ENCODE data around the gene SRGAP3.
"Not testable (repeated sequence)": the region's sequence is repeated elsewhere in the genome, so short reads cannot be mapped to it uniquely, and the experiment has no call there.

Gene SRGAP3

DNA sequence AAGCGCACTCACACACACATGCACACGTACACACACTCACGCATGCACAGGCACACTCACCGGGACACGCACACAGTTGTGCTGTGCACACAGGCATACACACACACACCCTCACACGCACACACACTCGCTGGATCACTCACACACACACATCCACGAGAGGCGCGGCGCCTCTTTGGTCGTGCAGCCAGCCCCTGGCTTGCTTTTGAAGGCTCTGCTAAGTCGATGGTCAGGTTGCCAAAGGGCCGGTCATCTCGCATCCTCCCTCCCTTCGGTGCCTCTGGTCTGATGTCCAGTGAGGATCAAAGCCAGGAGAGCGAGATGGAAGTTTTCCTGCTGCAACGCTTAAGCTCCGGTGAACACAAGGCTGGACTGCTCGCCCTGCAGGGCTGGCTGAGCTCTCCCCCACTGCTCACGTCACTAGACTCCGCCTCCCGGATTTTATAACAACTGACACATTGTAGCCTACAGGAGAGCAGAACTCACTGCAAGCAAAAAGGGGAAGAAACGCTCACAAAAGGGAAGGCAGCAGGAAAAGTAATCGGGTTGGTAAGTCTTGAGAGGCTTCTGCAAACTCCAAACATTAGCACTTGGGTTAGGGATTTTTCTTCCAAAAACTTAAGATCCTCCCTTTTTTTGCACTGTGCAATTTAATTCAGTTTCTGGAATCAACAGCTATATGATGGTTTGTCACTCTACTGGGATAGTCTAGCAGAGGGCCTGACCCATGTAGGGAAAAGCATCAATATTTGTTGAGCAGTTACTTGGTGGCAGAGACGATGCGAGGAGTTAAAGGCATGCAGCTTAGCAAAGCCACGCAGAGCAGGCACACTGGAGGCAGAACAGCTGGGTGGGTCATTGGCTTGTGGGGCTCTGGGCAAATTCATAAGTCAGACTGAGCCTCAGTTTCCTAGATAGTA, at the start of gene SRGAP3:
Gene SRGAP3 (minus strand): TSS at position 374 of the 920 bp plus-strand sequence. CDS start 695 bp downstream, outside the sequence.
- peak; percentile 64 for DNase-seq

DNA sequence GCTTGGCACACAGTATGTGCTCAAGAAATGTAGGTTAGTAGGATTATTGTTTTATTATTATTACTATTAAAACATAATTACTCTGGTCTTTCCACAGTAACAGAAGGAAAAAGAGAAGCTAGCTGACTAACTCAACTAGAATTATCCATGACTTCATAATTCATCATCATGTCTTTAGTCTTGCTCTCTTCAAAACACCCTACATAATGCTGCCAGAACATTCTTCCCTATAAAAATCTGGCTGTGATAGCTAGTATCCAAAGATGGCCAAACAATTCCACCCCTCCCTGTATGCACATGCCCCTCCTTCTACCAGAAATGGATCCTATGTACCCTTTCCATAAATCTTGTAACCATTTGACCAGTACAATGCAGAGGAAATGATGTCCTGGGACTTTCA, 48.8 kb upstream of the SRGAP3 start:
- DNase-seq, result no peak

DNA sequence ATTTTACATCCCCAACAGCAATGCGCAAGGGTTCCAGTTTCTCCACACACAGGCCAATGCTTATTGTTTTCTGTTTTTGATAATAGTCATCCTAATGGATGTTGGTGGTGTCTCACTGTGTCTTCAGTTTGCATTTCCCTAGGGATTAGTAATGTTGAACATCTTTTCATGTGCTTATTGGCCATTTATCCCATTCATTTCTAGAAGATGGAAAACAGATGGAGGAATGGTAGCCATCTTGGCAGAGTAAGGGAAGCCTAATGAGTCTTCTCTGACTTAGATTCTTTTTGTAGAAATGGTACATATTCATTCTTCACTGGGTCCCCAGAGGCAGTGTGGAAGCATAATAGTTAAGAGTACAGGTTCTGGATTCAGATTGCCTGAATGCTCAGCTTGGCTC, 46.8 kb upstream of the SRGAP3 start:
- no peak for DNase-seq

DNA sequence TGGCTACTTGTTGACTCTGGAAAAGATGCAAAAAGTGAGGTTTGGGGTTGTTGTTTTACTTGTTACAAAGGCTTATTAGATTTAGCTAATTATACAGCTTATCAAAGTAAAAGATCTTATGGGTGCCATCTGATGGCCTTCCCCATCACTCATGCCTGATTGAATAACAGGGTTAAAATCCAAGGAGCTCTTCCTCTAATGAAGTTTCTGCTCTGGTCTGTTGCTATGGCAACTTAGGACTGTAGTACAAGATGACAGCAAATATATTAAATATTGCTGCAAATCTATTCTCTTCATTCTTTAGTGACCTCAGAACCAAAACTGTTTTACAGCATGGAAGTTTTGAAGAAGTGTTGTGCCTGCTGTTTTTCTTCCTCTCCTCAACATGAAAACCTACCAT, 45.6 kb upstream of the SRGAP3 start:
- DNase-seq, result no peak

DNA sequence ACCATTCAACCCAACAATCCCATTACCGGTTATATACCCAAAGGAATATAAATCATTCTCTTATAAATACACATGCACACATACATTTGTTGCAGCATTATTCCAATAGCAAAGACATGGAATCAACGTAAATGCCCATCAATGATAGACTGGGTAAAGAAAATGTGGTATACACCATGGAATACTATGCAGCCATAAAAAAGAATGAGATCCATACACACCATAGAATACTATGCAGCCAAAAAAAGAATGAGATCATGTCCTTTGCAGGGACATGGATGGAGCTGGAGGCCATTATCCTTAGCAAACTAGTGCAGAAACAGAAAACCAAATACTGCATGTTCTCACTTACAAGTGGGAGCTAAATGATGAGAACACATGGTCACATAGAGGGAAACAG, 44.5 kb upstream of the SRGAP3 start:
- not testable (repeated sequence) for DNase-seq

DNA sequence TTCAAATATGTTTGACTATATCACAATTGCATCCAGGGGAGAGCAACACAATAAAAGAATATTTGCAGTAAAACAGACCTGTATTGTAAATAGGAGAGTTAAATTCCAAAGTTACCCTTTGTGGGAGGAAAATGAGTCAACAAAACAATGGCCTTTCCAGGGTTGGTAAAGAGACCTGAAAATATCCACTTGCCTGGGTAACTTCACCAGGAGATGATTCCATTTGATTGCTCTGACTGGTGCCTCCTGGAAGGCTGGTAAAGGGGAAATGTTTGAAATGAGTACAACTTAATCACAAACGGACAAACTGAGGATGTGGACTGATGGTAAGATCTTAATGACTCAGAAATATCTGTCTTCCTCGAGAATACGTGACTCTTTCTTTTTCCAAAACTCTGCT, 43.6 kb upstream of the SRGAP3 start:
- no peak for DNase-seq

DNA sequence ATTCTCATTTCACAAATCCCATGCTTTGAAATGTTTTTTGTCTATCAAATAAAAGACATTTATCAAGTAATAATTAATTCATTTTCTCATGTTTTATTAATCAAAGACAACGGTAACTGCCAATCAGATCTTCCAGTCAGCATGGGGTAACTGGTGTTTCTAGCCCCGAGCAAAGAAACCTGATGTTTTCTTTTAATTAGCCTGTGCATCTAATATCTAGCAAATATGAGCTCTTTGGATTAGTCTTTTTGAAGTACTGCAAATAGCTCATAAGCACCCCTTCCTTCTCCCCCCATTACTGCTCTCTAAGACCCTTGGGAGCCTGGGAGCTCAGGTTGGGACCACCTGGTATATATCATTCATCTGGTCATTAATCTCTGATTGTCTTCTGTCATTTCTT, 43.1 kb upstream of the SRGAP3 start:
- no peak for DNase-seq

DNA sequence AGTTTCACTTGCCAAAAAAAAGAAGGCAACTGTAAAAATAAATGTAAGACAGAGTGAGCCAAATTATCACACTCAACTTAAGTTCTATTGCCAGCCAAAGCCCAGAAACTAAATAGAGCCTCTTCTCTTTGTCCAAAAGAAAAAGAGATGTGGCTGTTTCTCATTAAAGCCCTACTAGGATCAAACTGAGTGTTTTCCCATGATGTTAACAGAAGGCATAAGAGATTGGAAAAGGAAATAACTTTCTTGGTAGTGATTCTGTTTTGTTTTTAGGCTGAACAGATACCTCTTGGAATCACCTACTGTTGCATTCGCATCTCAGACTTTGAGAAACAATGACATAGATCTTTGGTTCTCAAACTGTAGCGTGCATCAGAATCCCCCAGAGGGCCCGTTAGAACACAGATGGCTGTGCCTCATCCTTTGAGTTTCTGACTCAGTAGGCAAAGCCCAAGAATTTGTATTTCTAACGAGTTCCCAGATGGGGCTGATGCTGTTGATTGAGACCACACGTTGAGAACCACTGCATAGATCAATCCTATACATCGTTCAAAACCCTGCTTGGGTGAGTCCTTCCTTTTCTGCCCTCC, 42.5 kb upstream of the SRGAP3 start:
- DNase-seq, result no peak

DNA sequence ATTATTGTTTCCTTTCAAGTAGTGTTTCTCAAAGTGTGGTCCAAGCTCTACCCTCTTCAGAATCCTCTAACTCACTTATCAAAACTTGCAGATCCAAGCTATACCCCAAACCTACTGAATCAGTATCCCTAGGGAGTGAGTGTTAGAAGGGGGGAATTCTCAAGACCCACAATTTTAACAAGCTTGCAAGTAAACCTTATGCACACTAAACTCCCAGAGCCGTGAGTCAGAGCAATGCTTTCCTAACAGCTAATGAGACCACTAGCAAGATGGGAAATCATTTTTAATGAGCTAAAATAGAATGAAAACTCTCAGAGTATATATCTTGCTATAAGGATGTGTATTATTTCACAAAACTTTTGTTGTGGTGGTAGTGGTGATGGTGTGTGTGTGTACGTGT, 41.1 kb upstream of the SRGAP3 start:
- DNase-seq, result no peak

DNA sequence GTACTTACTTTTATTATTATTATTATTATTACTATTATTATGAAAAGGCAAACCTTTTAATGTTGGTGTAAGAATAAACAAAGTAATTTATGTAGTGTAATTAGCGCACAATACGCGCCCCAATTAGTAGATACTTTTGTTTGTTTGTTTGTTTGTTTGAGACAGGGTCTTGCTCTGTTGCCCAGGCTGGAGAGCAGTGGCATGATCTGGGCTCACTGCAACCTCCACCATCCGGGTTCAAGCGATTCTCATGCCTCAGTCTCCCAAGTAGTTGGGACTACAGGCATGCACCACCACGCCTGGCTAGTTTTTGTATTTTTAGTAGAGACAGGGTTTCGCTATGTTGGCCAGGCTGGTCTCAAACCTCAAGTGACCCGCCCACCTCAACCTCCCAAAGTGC, 32.1 kb upstream of the SRGAP3 start:
- DNase-seq, result not testable (repeated sequence)

DNA sequence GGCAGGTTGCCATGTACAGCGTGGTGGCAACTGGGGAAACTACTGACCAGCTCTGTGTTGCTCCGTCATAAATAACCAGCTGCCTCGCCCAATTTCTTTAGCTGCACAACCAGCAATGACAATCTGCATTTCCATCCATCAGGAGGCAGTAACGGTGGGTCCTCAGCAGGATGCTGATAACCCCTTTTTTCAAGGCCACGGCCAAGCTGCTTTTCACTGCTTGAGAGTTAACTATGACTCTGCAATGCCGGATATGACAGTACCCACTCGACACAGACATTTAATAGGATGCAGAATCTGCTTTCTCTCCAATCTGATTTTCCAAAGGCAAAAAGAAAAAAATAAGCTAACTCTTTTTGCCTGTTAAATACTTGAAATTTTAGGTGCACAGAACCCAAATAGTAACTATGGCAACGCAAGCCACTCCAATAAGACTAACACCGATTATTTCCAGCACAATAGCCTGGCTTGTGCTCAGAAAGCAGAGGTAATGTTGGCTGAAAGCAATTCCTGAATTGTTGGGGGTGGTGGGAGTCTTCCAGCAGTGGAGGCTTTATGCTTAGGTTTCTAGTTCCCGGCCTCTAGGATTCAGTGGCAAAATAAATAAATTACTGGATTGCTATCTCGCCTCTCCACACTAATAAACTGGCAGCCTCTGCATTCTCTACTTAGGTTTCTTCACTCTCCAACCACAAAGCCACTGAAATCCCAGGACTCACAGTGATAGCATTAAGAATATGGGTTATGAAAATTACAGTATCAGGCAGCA, 31.2 kb upstream of the SRGAP3 start:
- no peak for DNase-seq

DNA sequence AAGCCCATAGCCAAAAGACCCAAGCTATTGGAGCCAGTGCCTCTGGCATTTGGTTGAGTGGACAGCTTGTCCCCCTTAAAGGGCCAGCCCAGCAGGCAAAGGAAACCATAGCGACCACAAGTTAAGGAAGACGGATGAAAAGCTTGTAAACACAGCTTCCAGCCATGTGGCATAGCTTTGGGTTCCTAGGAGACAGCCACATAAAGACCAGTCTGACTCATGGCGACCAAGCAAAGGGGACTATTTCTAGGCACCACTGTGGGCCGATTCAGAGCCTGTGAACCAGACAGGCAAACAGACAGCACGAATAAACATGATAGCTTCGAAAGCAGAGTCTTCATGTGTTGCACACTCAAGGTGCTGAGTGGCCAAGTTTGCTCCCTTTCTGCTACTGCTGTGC, 30.5 kb upstream of the SRGAP3 start:
- no peak for DNase-seq

DNA sequence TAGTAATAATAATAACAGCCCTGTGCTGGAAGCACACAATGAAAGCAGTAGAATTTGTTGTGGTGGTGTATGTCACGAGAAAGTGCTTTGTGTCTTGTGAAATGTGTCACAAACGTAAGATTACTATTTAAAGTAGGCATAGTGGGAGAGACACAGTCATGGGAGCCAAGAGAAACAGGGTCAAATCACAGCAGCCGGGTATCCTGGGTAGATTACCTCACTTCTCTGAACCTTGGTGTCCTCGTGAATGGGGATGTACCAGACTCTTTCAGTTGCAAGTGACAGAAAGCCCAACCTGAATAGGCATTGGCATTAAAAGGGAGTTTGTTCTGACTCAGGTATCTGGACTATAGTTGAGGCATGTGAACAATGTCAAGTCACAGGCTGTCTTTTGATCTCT, 29.1 kb upstream of the SRGAP3 start:
- DNase-seq, result no peak

DNA sequence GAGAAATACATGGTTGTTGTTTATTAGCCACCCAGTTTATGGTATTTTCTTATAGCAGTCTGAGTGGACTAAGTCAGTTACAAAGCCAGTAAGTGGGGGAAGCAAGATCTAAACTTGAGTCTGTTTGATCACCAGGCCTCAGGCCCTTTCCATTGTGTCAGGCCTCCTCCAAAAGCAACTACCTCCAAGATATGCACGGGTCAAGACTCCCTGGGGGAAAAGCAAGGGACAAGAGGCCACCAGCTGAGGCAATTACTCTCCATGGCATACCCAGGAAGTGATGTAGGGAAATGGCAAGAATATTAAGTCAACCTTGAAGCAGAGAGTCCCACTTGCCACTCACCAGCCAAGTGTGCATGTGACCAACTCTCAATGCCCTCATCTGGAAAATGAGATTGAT, 28.6 kb upstream of the SRGAP3 start:
- no peak for DNase-seq

DNA sequence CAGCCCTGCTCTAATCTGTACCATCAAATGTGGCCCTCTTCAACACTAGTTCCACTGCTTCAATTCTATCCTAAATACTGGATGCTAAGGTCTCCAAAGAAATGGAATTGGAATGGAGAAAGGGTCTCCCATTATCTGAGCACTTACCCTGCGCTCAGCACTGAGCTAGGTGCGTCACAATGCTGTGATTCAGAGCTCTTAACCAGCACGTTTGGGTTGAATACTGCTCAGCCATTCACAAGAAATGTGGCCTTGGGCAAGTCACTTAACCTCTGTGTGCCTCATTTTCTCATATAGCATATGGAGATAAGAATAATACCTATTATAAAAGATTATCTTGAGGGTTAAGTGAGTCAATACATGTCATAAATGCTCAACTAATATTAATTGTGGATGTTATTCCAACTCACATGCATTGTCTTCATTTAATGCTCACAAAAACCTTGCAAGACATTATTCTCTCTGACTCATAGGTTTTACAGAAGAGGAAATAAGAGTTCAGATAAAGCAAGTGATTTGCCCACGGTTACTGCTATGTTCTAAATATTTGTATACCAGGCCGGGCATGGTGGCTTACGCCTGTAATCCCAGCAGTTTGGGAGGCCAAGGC, 27.4 kb upstream of the SRGAP3 start:
- no peak for DNase-seq

DNA sequence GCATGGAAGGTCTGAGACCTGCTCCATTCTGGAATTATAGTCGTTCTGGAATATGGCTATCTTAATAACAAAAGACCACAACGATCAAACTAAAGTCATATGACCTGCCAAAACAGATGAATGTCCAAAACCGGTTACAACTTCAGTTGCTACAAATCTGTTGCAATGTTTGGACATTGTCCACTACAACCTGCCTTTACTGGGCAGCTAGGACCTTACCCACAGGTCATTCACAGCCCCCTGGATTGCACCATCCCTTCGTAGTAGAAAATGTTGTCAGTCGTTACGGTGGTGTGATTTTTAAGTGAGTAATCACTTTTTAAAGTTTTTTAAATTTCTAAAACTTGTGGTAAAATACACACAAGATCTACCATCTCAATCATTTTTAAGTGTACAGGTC, 22.5 kb upstream of the SRGAP3 start:
- no peak for DNase-seq

DNA sequence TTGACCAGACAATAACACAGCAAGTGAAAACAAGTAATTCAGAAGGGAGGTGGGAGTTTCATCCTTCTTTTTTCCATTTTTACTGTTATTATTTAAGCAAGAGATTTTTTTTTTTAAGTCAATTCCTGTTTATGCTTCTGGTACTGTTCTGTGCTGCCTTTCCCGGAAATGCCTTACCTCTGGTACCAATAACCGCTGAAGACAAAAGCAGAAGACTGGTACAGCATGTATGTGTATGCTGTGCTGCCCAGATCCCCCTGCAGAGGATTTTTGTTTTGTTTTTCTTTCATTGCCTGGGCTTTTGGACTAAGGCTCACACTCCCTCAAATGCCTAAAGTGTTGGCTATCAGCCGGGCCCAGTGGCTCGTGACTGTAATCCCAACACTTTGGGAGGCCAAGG, 21.3 kb upstream of the SRGAP3 start:
- DNase-seq, result no peak

DNA sequence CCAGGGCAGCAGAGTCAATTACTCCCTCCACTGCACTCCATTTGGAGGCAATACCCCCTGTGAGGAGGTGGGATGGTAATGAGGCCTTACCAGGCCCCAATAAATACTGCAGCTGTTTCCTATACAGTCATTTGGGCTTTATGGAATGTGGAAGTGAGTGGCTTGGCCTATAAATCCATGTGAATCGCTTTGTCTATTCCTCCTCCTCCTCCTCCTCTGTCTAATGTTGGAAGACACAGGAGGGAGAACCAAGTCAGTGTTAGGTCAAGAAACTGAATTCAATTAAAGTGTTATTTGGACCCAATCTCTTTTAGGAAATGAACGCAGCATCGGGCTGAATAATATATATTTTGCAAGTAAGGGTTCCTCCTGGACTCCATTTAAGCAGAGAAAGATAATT, 17.3 kb upstream of the SRGAP3 start:
- DNase-seq, result no peak

DNA sequence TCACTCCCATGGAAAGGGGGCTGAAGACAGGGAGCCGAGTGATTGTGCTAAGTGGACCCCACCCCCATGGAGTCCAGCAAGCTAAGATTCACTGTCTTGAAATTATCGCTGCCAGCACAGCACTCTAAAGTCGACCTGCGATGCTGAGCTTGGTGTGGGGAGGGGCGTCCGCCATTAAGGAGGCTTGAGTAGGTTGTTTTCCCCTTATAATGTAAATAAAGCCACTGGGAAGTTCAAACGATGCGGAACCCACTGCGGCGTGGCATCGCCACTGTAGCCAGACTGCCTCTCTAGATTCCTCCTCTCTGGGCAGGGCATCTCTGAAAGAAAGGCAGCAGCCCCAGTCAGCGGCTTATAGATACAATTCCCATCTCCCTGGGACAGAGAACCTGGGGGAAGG, 10.9 kb upstream of the SRGAP3 start:
- no peak for DNase-seq

DNA sequence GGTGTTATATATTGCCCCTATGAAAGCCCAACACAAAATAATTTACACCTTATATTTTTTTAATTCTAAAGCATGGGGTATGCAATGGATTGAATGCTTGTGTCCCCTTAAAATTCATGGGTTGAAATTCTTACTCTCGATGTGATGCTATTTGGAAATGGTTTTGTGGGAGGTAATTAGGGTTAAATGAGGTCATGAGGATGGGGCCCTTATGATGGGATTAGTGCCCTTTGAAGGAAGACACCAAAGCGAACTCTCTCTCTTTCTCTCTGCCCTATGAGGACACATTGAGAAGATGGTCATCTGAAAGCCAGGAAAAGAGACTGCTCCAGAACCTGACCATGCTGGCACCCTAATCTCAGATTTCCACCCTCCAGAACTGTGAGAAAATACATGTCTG, 7.6 kb upstream of the SRGAP3 start:
- DNase-seq, result no peak

DNA sequence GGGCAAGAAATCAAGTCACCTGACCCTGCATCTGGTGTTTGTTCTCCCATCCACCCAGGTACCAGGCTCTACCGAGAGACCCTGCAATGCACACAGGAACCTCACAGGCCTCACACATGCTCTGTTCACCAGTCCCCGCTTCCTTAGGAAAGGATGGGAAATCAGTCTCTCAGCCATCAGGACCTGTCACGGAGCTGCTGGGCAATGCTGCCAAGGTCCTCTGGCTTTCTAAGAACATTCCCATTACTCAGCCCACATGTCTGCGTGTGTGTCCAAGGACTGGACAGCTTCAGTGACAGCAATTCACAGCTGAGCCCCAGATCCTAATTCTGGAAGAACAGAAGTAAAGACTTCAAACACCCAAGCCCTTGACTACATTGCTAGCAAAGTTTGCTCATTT, 6.5 kb upstream of the SRGAP3 start:
- no peak for DNase-seq

DNA sequence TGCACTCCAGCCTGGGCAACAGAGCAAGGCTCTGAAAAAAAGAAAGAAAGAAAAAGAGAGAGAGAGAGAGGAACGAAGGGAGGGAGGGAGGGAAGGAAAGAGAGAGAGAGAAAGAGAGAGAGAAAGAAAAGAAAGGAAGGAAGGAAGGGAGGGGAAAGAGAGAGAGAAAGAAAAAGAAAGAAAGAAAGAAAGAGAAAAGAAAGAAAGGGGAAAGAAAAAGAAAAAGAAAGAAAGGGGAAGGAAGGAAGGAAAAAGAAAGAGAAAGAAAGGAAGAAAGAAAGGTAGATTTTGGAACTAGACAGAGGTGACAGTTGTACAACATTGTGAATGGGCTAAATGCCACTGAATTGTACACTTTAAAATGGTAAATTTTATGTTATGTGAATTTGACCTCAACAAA, 5.3 kb upstream of the SRGAP3 start:
- no peak for DNase-seq

DNA sequence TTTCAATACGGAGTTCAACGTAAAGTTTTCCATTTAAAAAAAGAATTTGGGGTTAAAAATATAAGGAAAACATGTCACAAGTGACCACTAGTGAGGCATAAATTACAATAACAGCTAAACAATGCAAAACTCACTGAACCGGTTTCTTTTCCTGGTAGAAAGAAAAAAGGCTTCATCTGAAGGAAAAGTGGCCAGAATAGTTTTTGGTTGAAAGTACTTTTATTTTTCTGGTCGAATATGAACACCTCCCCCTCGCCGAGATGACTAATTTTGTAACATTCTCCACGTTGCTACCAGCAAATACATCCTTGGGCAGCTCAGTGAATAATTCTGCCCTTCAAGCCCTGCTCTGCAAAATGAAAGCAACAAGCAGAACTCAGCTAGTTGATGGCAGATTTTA, 3.9 kb upstream of the SRGAP3 start:
- DNase-seq, result no peak
